HL-60 (cell line): ENCODE data around the gene ITGBL1.

Experiments used
- POLR2AphosphoS5 ChIP-seq: IDR thresholded peaks from 2 replicates; pipeline ENCODE4 v1.6.1; 2012; ENCODE audit warnings: low read depth
- SPI1 ChIP-seq: IDR thresholded peaks from 2 replicates; pipeline ENCODE4 v1.6.1; 2012; ENCODE audit warnings: low read depth, mild to moderate bottlenecking, borderline replicate concordance
- TF ChIP-seq, protein P1 (sequence below): IDR thresholded peaks from one replicate; pipeline ENCODE4 v1.5.1; 2011; ENCODE audit warnings: low read length, control low read depth, inconsistent platforms; ENCODE audit not compliant: insufficient read depth

DNA sequence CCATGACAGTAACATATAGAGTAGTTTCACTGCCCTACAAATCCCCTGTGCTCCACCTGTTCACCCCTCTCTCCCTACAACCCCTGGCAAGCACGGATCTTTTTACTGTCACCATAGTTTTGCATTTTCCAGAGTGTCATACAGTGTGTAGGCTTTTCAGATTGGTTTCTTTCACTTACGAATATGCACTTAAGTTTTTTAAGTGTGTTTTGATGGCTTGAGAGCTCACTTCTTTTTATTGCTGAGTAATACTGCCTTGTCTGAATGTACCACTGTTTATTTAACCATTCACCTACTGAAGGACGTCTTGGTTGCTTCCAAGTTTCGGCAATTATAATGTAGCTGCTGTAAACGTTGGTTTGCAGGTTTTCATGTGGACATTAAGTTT is 175.1 kb downstream of the ITGBL1 start:
- TF ChIP-seq, protein P1, sequence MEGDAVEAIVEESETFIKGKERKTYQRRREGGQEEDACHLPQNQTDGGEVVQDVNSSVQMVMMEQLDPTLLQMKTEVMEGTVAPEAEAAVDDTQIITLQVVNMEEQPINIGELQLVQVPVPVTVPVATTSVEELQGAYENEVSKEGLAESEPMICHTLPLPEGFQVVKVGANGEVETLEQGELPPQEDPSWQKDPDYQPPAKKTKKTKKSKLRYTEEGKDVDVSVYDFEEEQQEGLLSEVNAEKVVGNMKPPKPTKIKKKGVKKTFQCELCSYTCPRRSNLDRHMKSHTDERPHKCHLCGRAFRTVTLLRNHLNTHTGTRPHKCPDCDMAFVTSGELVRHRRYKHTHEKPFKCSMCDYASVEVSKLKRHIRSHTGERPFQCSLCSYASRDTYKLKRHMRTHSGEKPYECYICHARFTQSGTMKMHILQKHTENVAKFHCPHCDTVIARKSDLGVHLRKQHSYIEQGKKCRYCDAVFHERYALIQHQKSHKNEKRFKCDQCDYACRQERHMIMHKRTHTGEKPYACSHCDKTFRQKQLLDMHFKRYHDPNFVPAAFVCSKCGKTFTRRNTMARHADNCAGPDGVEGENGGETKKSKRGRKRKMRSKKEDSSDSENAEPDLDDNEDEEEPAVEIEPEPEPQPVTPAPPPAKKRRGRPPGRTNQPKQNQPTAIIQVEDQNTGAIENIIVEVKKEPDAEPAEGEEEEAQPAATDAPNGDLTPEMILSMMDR, result no peak
- TF ChIP-seq SPI1 (no peak), POLR2AphosphoS5 (no peak)
